PFSK-1 (cell line): ENCODE data around the gene TPP2.

Experiments
- FOXP2 ChIP-seq: optimal IDR thresholded peaks from 2 replicates; pipeline ENCODE3; 2011; ENCODE audit warnings: borderline replicate concordance, control low read depth, inconsistent platforms; ENCODE audit not compliant: insufficient read depth; ENCODE audit errors: extremely low read length, extremely low read depth
- POLR2AphosphoS5 ChIP-seq: IDR thresholded peaks from 2 replicates; pipeline ENCODE4 v1.6.1; 2012; ENCODE audit warnings: low read depth, mild to moderate bottlenecking, control low read depth, low read length, moderate library complexity
- REST ChIP-seq, 2 experiments: IDR thresholded peaks; 2 replicates each; pipeline versions ENCODE4 v1.6.1 to v1.8.0; 2011 to 2012; ENCODE audit warnings: low read depth in 2 of 2, low read length in 2 of 2, control low read depth in 1 of 2, inconsistent platforms in 1 of 2, mild to moderate bottlenecking in 1 of 2, moderate library complexity in 1 of 2; ENCODE audit not compliant: insufficient read depth in 1 of 2
- SIN3A ChIP-seq: IDR thresholded peaks from 2 replicates; pipeline ENCODE4 v1.6.1; 2012; ENCODE audit warnings: mild to moderate bottlenecking, low read length, moderate library complexity, borderline replicate concordance; ENCODE audit not compliant: insufficient read depth
- TAF1 ChIP-seq: IDR thresholded peaks from 2 replicates; pipeline ENCODE4 v1.6.1; 2012; ENCODE audit warnings: low read length, control low read depth, borderline replicate concordance; ENCODE audit not compliant: insufficient read depth

The TPP2 gene

GRCh38 chr13:102631198-102631597, 34.4 kb downstream of the TPP2 start:
- TF ChIP-seq SIN3A (no peak), POLR2AphosphoS5 (no peak), TAF1 (no peak), REST (IDR thresholded peaks at IDR 0.05; ENCODE audit: insufficient read depth in 1 of 2, low read depth in 2 of 2, low read length in 2 of 2) (no peak)

GRCh38 chr13:102638741-102639140, 42.0 kb downstream of the TPP2 start:
- TF ChIP-seq TAF1 (no peak), FOXP2 (no peak), POLR2AphosphoS5 (no peak), REST (IDR thresholded peaks at IDR 0.05; ENCODE audit: insufficient read depth in 1 of 2, low read depth in 2 of 2, low read length in 2 of 2) (no peak), SIN3A (no peak)

- TF ChIP-seq SIN3A (no peak), POLR2AphosphoS5 (no peak), FOXP2 (no peak)
Observed at GRCh38 chr13:102642029-102642428, 45.2 kb downstream of the TPP2 start.

GRCh38 chr13:102642475-102642874, 45.7 kb downstream of the TPP2 start:
- no peak for TF ChIP-seq POLR2AphosphoS5
- TF ChIP-seq TAF1, result no peak
- no peak for TF ChIP-seq SIN3A
- no peak for TF ChIP-seq FOXP2
- TF ChIP-seq REST (IDR thresholded peaks at IDR 0.05; ENCODE audit: insufficient read depth in 1 of 2, low read depth in 2 of 2, low read length in 2 of 2), result no peak

GRCh38 chr13:102643656-102644055, 46.9 kb downstream of the TPP2 start:
- TF ChIP-seq REST (IDR thresholded peaks at IDR 0.05; ENCODE audit: insufficient read depth in 1 of 2, low read depth in 2 of 2, low read length in 2 of 2), result no peak
- TF ChIP-seq TAF1, result no peak
- no peak for TF ChIP-seq SIN3A
- TF ChIP-seq FOXP2, result no peak
- TF ChIP-seq POLR2AphosphoS5, result no peak
